BJ (cell line): ENCODE data around the gene COL5A1. TPM values are rescaled to one million over a fixed set of nuclear protein-coding genes. Genes with fewer than 3 reads are reported as not detected.

Experiments
- CTCF ChIA-PET: fragments of 350-600 bp; formaldehyde crosslinking; extraction: SDS; loops from one replicate; lab custom pipeline; 2021; ENCODE audit warnings: antibody characterized with exemption, inconsistent platforms; lab: Yijun Ruan, JAX
- POLR2A ChIA-PET: fragments of 300-600 bp; sonication (Branson Sonifier 250); formaldehyde crosslinking; extraction: SDS; loops from one replicate; lab custom pipeline; 2021; ENCODE audit warnings: antibody characterized with exemption; lab: Charles Lee
- DNase-seq: peaks from one replicate; pipeline ENCODE4 v3.0.0-alpha.2; 2011; ENCODE audit warnings: low read depth
- H3K27me3 ChIP-seq: 2 replicates; pipeline ENCODE4 v1.6.0; 2011; ENCODE audit warnings: low read length; ENCODE audit not compliant: control insufficient read depth, insufficient read depth
- H3K36me3 ChIP-seq: 2 replicates; pipeline ENCODE4 v1.5.1; 2011; ENCODE audit warnings: low read length; ENCODE audit not compliant: control insufficient read depth, insufficient read depth
- H3K4me3 ChIP-seq: 2 replicates; pipeline ENCODE4 v1.5.1; 2011; ENCODE audit warnings: low read depth, mild to moderate bottlenecking, control low read depth, low read length
- CTCF ChIP-seq: IDR thresholded peaks from 2 replicates; pipeline ENCODE4 v1.5.1; 2011; ENCODE audit warnings: low read depth, mild to moderate bottlenecking, control low read depth, inconsistent platforms, low read length, moderate library complexity; ENCODE audit not compliant: insufficient read depth
- polyA plus RNA-seq: library from polyadenylated mRNA; depleted of rRNA; stranded (reverse); fragments of >200 nt; gene quantifications from 2 replicates; pipeline ENCODE4 v1.2.3, GENCODE V29; 2011

Gene COL5A1
- polyA plus RNA-seq, 1 experiment: 251 TPM

- no peak for DNase-seq
- Histone ChIP-seq H3K27me3 (no peaks in the 10 kb centered on the region), H3K36me3 (peaks cover 64% of the 10 kb centered on the region), H3K4me3 (no peak overlapping the region)
- TF ChIP-seq CTCF: no peak
- ChIA-PET POLR2A (no interaction called here), CTCF (interaction anchor here (1.0 to 2.1 kb wide), 4 partner anchors 8 to 256 kb away, joined by 3 to 7 read pairs (median 6); no protein-coding TSS in a partner anchor)
Measured at GRCh38 chr9:134705786-134706185, 64.2 kb downstream of the COL5A1 start.

GRCh38 chr9:134706522-134706921 is 64.9 kb downstream of the COL5A1 start:
- POLR2A ChIA-PET: no interaction called here
- no peak for TF ChIP-seq CTCF
- Histone ChIP-seq H3K27me3 (no peaks in the 10 kb centered on the region), H3K4me3 (no peak overlapping the region), H3K36me3 (peaks cover 63% of the 10 kb centered on the region)
- DNase-seq: no peak
- CTCF ChIA-PET: interaction anchor here (0.7 to 2.1 kb wide), 6 partner anchors 9 to 258 kb away, joined by 3 to 7 read pairs (median 5); no protein-coding TSS in a partner anchor

GRCh38 chr9:134707031-134707680 is 65.6 kb downstream of the COL5A1 start:
- ChIA-PET POLR2A (no interaction called here), CTCF (interaction anchor here (0.7 to 2.1 kb wide), 5 partner anchors 10 to 258 kb away, joined by 4 to 7 read pairs (median 6); no protein-coding TSS in a partner anchor)
- H3K27me3 ChIP-seq: no peaks in the 10 kb centered on the region
- no peak for TF ChIP-seq CTCF
- DNase-seq: peak; percentile 88
- peaks cover 57% of the 10 kb centered on the region for H3K36me3 ChIP-seq
- no peak overlapping the region for H3K4me3 ChIP-seq

GRCh38 chr9:134707731-134708671 is 66.4 kb downstream of the COL5A1 start:
- no peak for TF ChIP-seq CTCF
- CTCF ChIA-PET: interaction anchor here (0.9 to 2.1 kb wide), 4 partner anchors 10 to 258 kb away, joined by 4 to 7 read pairs (median 5); no protein-coding TSS in a partner anchor
- POLR2A ChIA-PET: no interaction called here
- Histone ChIP-seq H3K27me3 (no peaks in the 10 kb centered on the region), H3K4me3 (no peak overlapping the region), H3K36me3 (peaks cover 52% of the 10 kb centered on the region)
- no peak for DNase-seq

GRCh38 chr9:134708672-134709038 is 67.1 kb downstream of the COL5A1 start:
- no peak for DNase-seq
- H3K27me3 ChIP-seq: no peaks in the 10 kb centered on the region
- H3K4me3 ChIP-seq: no peak overlapping the region
- POLR2A ChIA-PET: no interaction called here
- CTCF ChIA-PET: interaction anchor here (0.9 to 1.2 kb wide), 2 partner anchors 11 to 259 kb away, joined by 4 read pairs; no protein-coding TSS in a partner anchor
- TF ChIP-seq CTCF: no peak
- H3K36me3 ChIP-seq: peaks cover 54% of the 10 kb centered on the region
